Right ventricle myocardium superior (tissue), 1 donor: ENCODE measurements around the gene BRD9. TPM values are rescaled to one million over a fixed set of nuclear protein-coding genes. Genes with fewer than 3 reads are reported as not detected.
A peak's percentile ranks its signal among the peaks of the same experiment; 100 is the strongest.

Experiments used
- ATAC-seq: fragments of 200-7000 bp; cut with Tn5 transposase; one replicate; pipeline ENCODE4 v1.9.1; 2020; ENCODE audit warnings: mild to moderate bottlenecking; ENCODE audit not compliant: poor library complexity
- DNase-seq: peaks from one replicate; pipeline ENCODE4 v3.0.0-alpha.2; 2020
- intact Hi-C: fragments of 100-400 bp; cut with DNase I; formaldehyde crosslinking; loops from one replicate; pipeline ENCODE4 v1.11.2; 2022
- total RNA-seq: library from RNA; stranded (reverse); fragmentation: NEBNext Ultra II Directional; extraction: Animal tissue kit (Norgen Biotek cat#: 25700); gene quantifications from one replicate; pipeline ENCODE4 v1.2.1, GENCODE V29; 2021
- donor health status: DM: no; HTN: yes; CAD: no; lungs with severe emphysema.

The BRD9 gene
- total RNA-seq, 1 donor from 2014 or later = 28.0 TPM

GRCh38 chr5:909086-909485, 16.5 kb upstream of the BRD9 start:
- ATAC-seq = no peak
- intact Hi-C loops = no loop called here

GRCh38 chr5:908172-908571, 15.6 kb upstream of the BRD9 start:
- intact Hi-C loops = no loop called here
- ATAC-seq = no peak
- no peak for DNase-seq

More at GRCh38 chr5:909086-909485, 16.5 kb upstream of the BRD9 start:
- no peak for DNase-seq

GRCh38 chr5:907366-907910, 14.8 kb upstream of the BRD9 start:
- ATAC-seq (no peak), DNase-seq (no peak)
- intact Hi-C loops = no loop called here

- no peak for DNase-seq
- ATAC-seq = no peak
- intact Hi-C loops = loop anchor here (2.0 kb wide), 1 partner anchor 232 kb away; no protein-coding TSS in a partner anchor
Observed at GRCh38 chr5:905139-905642, 12.6 kb upstream of the BRD9 start.

- ATAC-seq (no peak), DNase-seq (no peak)
- intact Hi-C loops = loop anchor here (2.0 kb wide), 1 partner anchor 231 kb away; no protein-coding TSS in a partner anchor
Observed at GRCh38 chr5:903756-904096, 11.1 kb upstream of the BRD9 start.

- intact Hi-C loops = no loop called here
- peak; percentile 78 for ATAC-seq
- no peak for DNase-seq
Observed at GRCh38 chr5:902129-902916, 9.7 kb upstream of the BRD9 start.

GRCh38 chr5:900781-901180, 8.2 kb upstream of the BRD9 start:
- no peak for ATAC-seq
- intact Hi-C loops = no loop called here

GRCh38 chr5:893711-894110, 1.1 kb upstream of the BRD9 start:
- intact Hi-C loops = no loop called here
- no peak for DNase-seq
- ATAC-seq = no peak

More at GRCh38 chr5:900781-901180, 8.2 kb upstream of the BRD9 start:
- no peak for DNase-seq

- DNase-seq (no peak), ATAC-seq (no peak)
- intact Hi-C loops = no loop called here
Observed at GRCh38 chr5:893137-893506, 521 bp upstream of the BRD9 start.

GRCh38 chr5:891837-892393, 686 bp downstream of the BRD9 start:
- peak; percentile 35 for ATAC-seq
- DNase-seq = no peak
- intact Hi-C loops = no loop called here

GRCh38 chr5:891117-891836, 1.3 kb downstream of the BRD9 start:
- intact Hi-C loops = no loop called here
- no peak for ATAC-seq
- no peak for DNase-seq

GRCh38 chr5:889075-889710, 3.4 kb downstream of the BRD9 start:
- no peak for ATAC-seq
- no peak for DNase-seq
- intact Hi-C loops = no loop called here

- DNase-seq = no peak
- no peak for ATAC-seq
- intact Hi-C loops = no loop called here
Observed at GRCh38 chr5:888638-889035, 4.0 kb downstream of the BRD9 start.

GRCh38 chr5:887947-888637, 4.5 kb downstream of the BRD9 start:
- DNase-seq (no peak), ATAC-seq (no peak)
- intact Hi-C loops = no loop called here

- DNase-seq (no peak), ATAC-seq (no peak)
- intact Hi-C loops = no loop called here
Observed at GRCh38 chr5:886716-887325, 5.8 kb downstream of the BRD9 start.

GRCh38 chr5:886036-886435, 6.6 kb downstream of the BRD9 start:
- DNase-seq (no peak), ATAC-seq (peak; percentile 11)
- intact Hi-C loops = no loop called here

- ATAC-seq = peak; percentile 96
- DNase-seq = peak; percentile 90
- intact Hi-C loops = no loop called here
Observed at GRCh38 chr5:885529-885928, 7.1 kb downstream of the BRD9 start.

- intact Hi-C loops = no loop called here
- DNase-seq (no peak), ATAC-seq (no peak)
Observed at GRCh38 chr5:885127-885442, 7.5 kb downstream of the BRD9 start.
